Measurements from ENCODE around the gene EREG. TPM values are rescaled to one million over a fixed set of nuclear protein-coding genes. Genes with fewer than 3 reads are reported as not detected.

The EREG gene
- total and polyA plus RNA-seq, 2 of the 8 experiments (the other 6 are each of a cell fraction or from before 2014, with no cell fraction given) = not detected

GRCh38 chr4:74386159-74386558, 21.2 kb downstream of the EREG start:
- H2BK5ac ChIP-seq (ENCODE audit: low read depth, low read length) = no peak overlapping the region
- no peaks in the 10 kb centered on the region for H3K23me2 ChIP-seq (ENCODE audit: low read depth, low read length)
- no peak overlapping the region for H4K8ac ChIP-seq (ENCODE audit: extremely low read depth, insufficient read depth, low read length)
- no peak overlapping the region for H2AK5ac ChIP-seq (ENCODE audit: low read depth, low read length)
- FAIRE-seq (no peak), DNase-seq (ENCODE audit: low read depth in 1 of 2, low spot score in 2 of 2) (no peak)
- H2BK15ac ChIP-seq (ENCODE audit: low read length) = no peak overlapping the region
- no peak overlapping the region for H3K4me2 ChIP-seq (ENCODE audit: insufficient read depth in 1 of 2, low read depth in 2 of 2, low read length in 2 of 2)
- no peak overlapping the region for H2BK12ac ChIP-seq (ENCODE audit: low read depth, low read length)
- CTCF ChIA-PET (ENCODE audit: partially characterized antibody) = interaction anchor here (0.6 to 2.0 kb wide), 2 partner anchors 285 to 727 kb away, joined by 3 to 4 read pairs; no protein-coding TSS in a partner anchor
- POLR2A ChIA-PET (ENCODE audit: partially characterized antibody) = no interaction called here
- no peaks in the 10 kb centered on the region for H3K9me3 ChIP-seq (ENCODE audit: insufficient read depth in 2 of 2, low read depth in 1 of 2, low read length in 1 of 2)
- H3K4me3 ChIP-seq (ENCODE audit: extremely low read depth in 1 of 4, insufficient read depth in 2 of 4, low read depth in 3 of 4, low read length in 4 of 4) = no peak overlapping the region
- H4K5ac ChIP-seq (ENCODE audit: insufficient read length, low read depth, low read length) = no peak overlapping the region
- H3K79me2 ChIP-seq (ENCODE audit: control insufficient read depth in 1 of 2, insufficient read depth in 2 of 2, low read length in 2 of 2) = no peaks in the 10 kb centered on the region
- no peak overlapping the region for H3K4ac ChIP-seq (replicated peaks; ENCODE audit: insufficient read length, low read depth, low read length)
- H3K36me3 ChIP-seq (ENCODE audit: control insufficient read depth in 2 of 4, insufficient read depth in 4 of 4, low read length in 3 of 4) = no peaks in the 10 kb centered on the region
- no peak overlapping the region for H3K9ac ChIP-seq (replicated peaks in 1 of 4; ENCODE audit: extremely low read depth in 1 of 4, low read depth in 3 of 4, low read length in 3 of 4)
- no peak overlapping the region for H2BK20ac ChIP-seq (ENCODE audit: low read length)
- no peak overlapping the region for H3K23ac ChIP-seq (ENCODE audit: insufficient read length)
- H2BK120ac ChIP-seq (replicated peaks; ENCODE audit: low read depth, low read length) = no peak overlapping the region
- WGBS, 2 experiments (ENCODE audit: extremely low coverage in 1 of 2, insufficient coverage in 1 of 2, insufficient read length in 1 of 2, insufficient replicate concordance in 2 of 2, low coverage in 1 of 2, low lambda C conversion rate in 2 of 2, missing lambda C conversion rate in 1 of 2) = 87% methylated on average over 4 of the region's 4 CpGs; no CpG with 5 or more reads in 1 of the 2 experiments
- no peaks in the 10 kb centered on the region for H3K27me3 ChIP-seq (replicated peaks in 1 of 4; ENCODE audit: control insufficient read depth in 3 of 4, extremely low read depth in 1 of 4, insufficient read depth in 3 of 4, low read length in 3 of 4)
- H4K20me1 ChIP-seq (replicated peaks in 1 of 2; ENCODE audit: control insufficient read depth in 1 of 2, insufficient read depth in 2 of 2, low read length in 2 of 2) = no peaks in the 10 kb centered on the region
- H3K18ac ChIP-seq (ENCODE audit: extremely low read depth, low read length) = no peak overlapping the region
- no peak overlapping the region for H3K56ac ChIP-seq (replicated peaks; ENCODE audit: insufficient read length, low read depth, low read length)
- no peaks in the 10 kb centered on the region for H3K4me1 ChIP-seq (replicated peaks in 1 of 4; ENCODE audit: control insufficient read depth in 3 of 4, insufficient read depth in 4 of 4, low read length in 3 of 4)
- no peak overlapping the region for H3K27ac ChIP-seq (ENCODE audit: low read depth, low read length)
- H2AFZ ChIP-seq (ENCODE audit: low read length) = no peak overlapping the region
- no peaks in the 10 kb centered on the region for H3K79me1 ChIP-seq (ENCODE audit: low read depth, low read length)
- H3K14ac ChIP-seq (ENCODE audit: insufficient read length) = no peak overlapping the region
- H4K91ac ChIP-seq (replicated peaks; ENCODE audit: insufficient read length, low read length) = no peak overlapping the region
- no peak for TF ChIP-seq JUN (IDR thresholded peaks at IDR 0.05; ENCODE audit: low read depth, low read length)
- no peak for TF ChIP-seq CHD1 (IDR thresholded peaks at IDR 0.05; ENCODE audit: low read depth, low read length)
- TF ChIP-seq CBX5 (IDR thresholded peaks at IDR 0.05; ENCODE audit: low read depth, low read length) = no peak
- TF ChIP-seq CREB1 (IDR thresholded peaks at IDR 0.05) = no peak
- TF ChIP-seq BACH1 (IDR thresholded peaks at IDR 0.05; ENCODE audit: low read length) = no peak
- no peak for TF ChIP-seq TCF12 (IDR thresholded peaks at IDR 0.05; ENCODE audit: low read depth, low read length)
- no peak for TF ChIP-seq ATF3 (IDR thresholded peaks at IDR 0.05; ENCODE audit: insufficient read depth, low read depth, low read length)
- no peak for TF ChIP-seq SP1 (IDR thresholded peaks at IDR 0.05; ENCODE audit: low read depth, low read length)
- no peak for TF ChIP-seq SUZ12 (IDR thresholded peaks at IDR 0.05; ENCODE audit: low read length)
- TF ChIP-seq TAF1 (IDR thresholded peaks at IDR 0.05; ENCODE audit: low read depth, low read length) = no peak
- TF ChIP-seq BRCA1 (IDR thresholded peaks at IDR 0.05; ENCODE audit: low read depth, low read length) = no peak
- no peak for TF ChIP-seq SAP30 (IDR thresholded peaks at IDR 0.05; ENCODE audit: insufficient read depth, insufficient replicate concordance, low read length)
- TF ChIP-seq MAX (IDR thresholded peaks at IDR 0.05) = no peak
- no peak for TF ChIP-seq EZH2 (IDR thresholded peaks at IDR 0.05; ENCODE audit: low read depth, low read length, severe bottlenecking)
- TF ChIP-seq MAFK (IDR thresholded peaks at IDR 0.05; ENCODE audit: low read depth, low read length) = no peak
